Panc1 (cell line): ENCODE results near the gene ZNF592. TPM values are rescaled to one million over a fixed set of nuclear protein-coding genes. Genes with fewer than 3 reads are reported as not detected.

ENCODE experiments used
- ATAC-seq: fragments of 200-7000 bp; cut with Tn5 transposase; 2 replicates; pipeline ENCODE4 v1.9.1; 2020; ENCODE audit warnings: mild to moderate bottlenecking, moderate library complexity
- BruUV-seq: library from RNA; stranded (reverse); fragments of 400-500 nt; replicated peaks from 2 replicates; lab custom pipeline; 2021; lab: Mats Ljungman, UMichigan
- CTCF ChIA-PET: fragments of 300-600 bp; sonication (Branson Sonifier 250); formaldehyde crosslinking; loops from one replicate; lab custom pipeline; 2022; ENCODE audit warnings: antibody characterized with exemption; lab: Charles Lee
- POLR2A ChIA-PET: fragments of 300-600 bp; sonication (Branson Sonifier 250); formaldehyde crosslinking; loops from one replicate; lab custom pipeline; 2022; ENCODE audit warnings: antibody characterized with exemption; lab: Charles Lee
- DNase-seq: peaks from one replicate; pipeline ENCODE4 v3.0.0-alpha.2; 2010; ENCODE audit warnings: low read depth, low spot score
- H3K27ac ChIP-seq: 2 replicates; pipeline ENCODE4 v1.5.1; 2011; ENCODE audit warnings: mild to moderate bottlenecking, low read length, inconsistent platforms
- H3K27me3 ChIP-seq: fragments of 200-500 bp; sonication (Bioruptor generic); 2 replicates; pipeline ENCODE4 v1.6.0; 2014; ENCODE audit warnings: low read length, inconsistent platforms; ENCODE audit not compliant: control insufficient read depth, insufficient read depth
- H3K36me3 ChIP-seq: fragments of 200-500 bp; sonication (Bioruptor generic); 2 replicates; pipeline ENCODE4 v1.5.1; 2014; ENCODE audit warnings: inconsistent platforms, mild to moderate bottlenecking, low read length, moderate library complexity; ENCODE audit not compliant: control insufficient read depth, insufficient read depth
- H3K4me1 ChIP-seq: 2 replicates; pipeline ENCODE4 v1.5.1; 2011; ENCODE audit warnings: inconsistent platforms, mild to moderate bottlenecking, low read length, moderate library complexity; ENCODE audit not compliant: control insufficient read depth, insufficient read depth
- H3K4me3 ChIP-seq, 2 experiments: 2 replicates each; pipeline ENCODE4 v1.5.1; 2011 to 2012; ENCODE audit warnings: low read depth in 2 of 2, low read length in 2 of 2, mild to moderate bottlenecking in 2 of 2, inconsistent platforms in 1 of 2, moderate library complexity in 1 of 2
- H3K9me3 ChIP-seq: fragments of 200-500 bp; sonication (Bioruptor generic); 2 replicates; pipeline ENCODE4 v1.5.1; 2014; ENCODE audit warnings: low read depth, mild to moderate bottlenecking, inconsistent platforms, low read length, moderate library complexity; ENCODE audit not compliant: control insufficient read depth, insufficient read depth
- CTCF ChIP-seq: fragments of 450-650 bp; IDR thresholded peaks from 2 replicates; pipeline ENCODE4 v1.5.1; 2017; ENCODE audit warnings: mild to moderate bottlenecking
- POLR2AphosphoS5 ChIP-seq: IDR thresholded peaks from 2 replicates; pipeline ENCODE4 v1.6.1; 2012; ENCODE audit warnings: mild to moderate bottlenecking, low read depth, low read length, moderate library complexity
- REST ChIP-seq, 2 experiments: IDR thresholded peaks; 2 replicates each; pipeline ENCODE4 v1.6.1; 2011 to 2012; ENCODE audit warnings: low read depth in 2 of 2, control low read depth in 1 of 2, low read length in 1 of 2, mild to moderate bottlenecking in 1 of 2, moderate library complexity in 1 of 2; ENCODE audit not compliant: insufficient read depth in 1 of 2
- SIN3A ChIP-seq: IDR thresholded peaks from 2 replicates; pipeline ENCODE4 v1.6.1; 2012; ENCODE audit warnings: low read depth, mild to moderate bottlenecking, low read length, moderate library complexity, borderline replicate concordance; ENCODE audit not compliant: insufficient read depth
- TCF7L2 ChIP-seq: IDR thresholded peaks from 2 replicates; pipeline ENCODE4 v1.6.1; 2011; ENCODE audit warnings: mild to moderate bottlenecking, low read depth, low read length, inconsistent platforms
- in situ Hi-C: cut with HindIII; loops from 2 replicates; pipeline ENCODE4 v1.10.0; 2016; ENCODE audit warnings: low sequenced_read_pairs, low pct_unique_long_range_greater_than_20kb
- intact Hi-C: fragments of 100-400 bp; cut with micrococcal nuclease; formaldehyde crosslinking; loops from one replicate; pipeline ENCODE4 v1.10.0; 2022; ENCODE audit not compliant: unreplicated experiment
- total RNA-seq: library from RNA; stranded (reverse); gene quantifications from one replicate; pipeline ENCODE4 v1.2.1, GENCODE V29; 2021; ENCODE audit not compliant: unreplicated experiment

ZNF592 gene
- total RNA-seq, 1 experiment from 2014 or later: 34.2 TPM

GRCh38 chr15:84740691-84741090, 7.7 kb upstream of the ZNF592 start:
- H3K36me3 ChIP-seq: no peaks in the 10 kb centered on the region
- intact Hi-C loops: no loop called here
- H3K4me3 ChIP-seq: no peak overlapping the region
- in situ Hi-C loops: no loop called here
- no peaks in the 10 kb centered on the region for H3K9me3 ChIP-seq
- no TSS peak for BruUV-seq
- no peak overlapping the region for H3K27ac ChIP-seq
- ChIA-PET POLR2A (no interaction called here), CTCF (no interaction called here)
- H3K27me3 ChIP-seq: no peaks in the 10 kb centered on the region
- no peaks in the 10 kb centered on the region for H3K4me1 ChIP-seq
- ATAC-seq: no peak
- no peak for DNase-seq
- TF ChIP-seq POLR2AphosphoS5 (no peak), CTCF (no peak), REST (IDR thresholded peaks at IDR 0.05; ENCODE audit: insufficient read depth in 1 of 2, low read depth in 2 of 2, low read length in 1 of 2) (no peak), SIN3A (no peak), TCF7L2 (no peak)

- TF ChIP-seq CTCF (no peak), REST (IDR thresholded peaks at IDR 0.05; ENCODE audit: insufficient read depth in 1 of 2, low read depth in 2 of 2, low read length in 1 of 2) (no peak), POLR2AphosphoS5 (no peak), TCF7L2 (no peak), SIN3A (no peak)
- in situ Hi-C loops: no loop called here
- no peaks in the 10 kb centered on the region for H3K9me3 ChIP-seq
- CTCF ChIA-PET: no interaction called here
- no peaks in the 10 kb centered on the region for H3K36me3 ChIP-seq
- no peaks in the 10 kb centered on the region for H3K27me3 ChIP-seq
- no peak for DNase-seq
- H3K27ac ChIP-seq: no peak overlapping the region
- H3K4me1 ChIP-seq: no peaks in the 10 kb centered on the region
- intact Hi-C loops: no loop called here
- no peak for ATAC-seq
- BruUV-seq: no TSS peak
- POLR2A ChIA-PET: no interaction called here
- H3K4me3 ChIP-seq: no peak overlapping the region
These were observed 7.3 kb upstream of the ZNF592 start for GRCh38 chr15:84741121-84741520.
